PC-3 (cell line): ENCODE data around the gene FEZF1.

Source experiments
- CTCF ChIP-seq: fragments of 300-600 bp; sonication (generic); conservative IDR thresholded peaks from 2 replicates; pipeline ENCODE4 v1.5.1; 2017; ENCODE audit warnings: antibody characterized with exemption, low read depth, mild to moderate bottlenecking, low read length
- EZH2 ChIP-seq: fragments of 300-600 bp; sonication (generic); IDR thresholded peaks from one replicate; pipeline ENCODE4 v1.6.1; 2017; ENCODE audit warnings: antibody characterized with exemption, mild to moderate bottlenecking, low read length; ENCODE audit not compliant: unreplicated experiment

- TF ChIP-seq CTCF = no peak
- TF ChIP-seq EZH2 = no peak
Measured at GRCh38 chr7:122301858-122302760, 2.4 kb downstream of the FEZF1 start.
